ENCODE results near the gene CDK11A.
A peak's percentile ranks its signal among the peaks of the same experiment; 100 is the strongest.
"Not testable (repeated sequence)": the region's sequence is repeated elsewhere in the genome, so short reads cannot be mapped to it uniquely, and the experiment has no call there.

The CDK11A gene

DNA sequence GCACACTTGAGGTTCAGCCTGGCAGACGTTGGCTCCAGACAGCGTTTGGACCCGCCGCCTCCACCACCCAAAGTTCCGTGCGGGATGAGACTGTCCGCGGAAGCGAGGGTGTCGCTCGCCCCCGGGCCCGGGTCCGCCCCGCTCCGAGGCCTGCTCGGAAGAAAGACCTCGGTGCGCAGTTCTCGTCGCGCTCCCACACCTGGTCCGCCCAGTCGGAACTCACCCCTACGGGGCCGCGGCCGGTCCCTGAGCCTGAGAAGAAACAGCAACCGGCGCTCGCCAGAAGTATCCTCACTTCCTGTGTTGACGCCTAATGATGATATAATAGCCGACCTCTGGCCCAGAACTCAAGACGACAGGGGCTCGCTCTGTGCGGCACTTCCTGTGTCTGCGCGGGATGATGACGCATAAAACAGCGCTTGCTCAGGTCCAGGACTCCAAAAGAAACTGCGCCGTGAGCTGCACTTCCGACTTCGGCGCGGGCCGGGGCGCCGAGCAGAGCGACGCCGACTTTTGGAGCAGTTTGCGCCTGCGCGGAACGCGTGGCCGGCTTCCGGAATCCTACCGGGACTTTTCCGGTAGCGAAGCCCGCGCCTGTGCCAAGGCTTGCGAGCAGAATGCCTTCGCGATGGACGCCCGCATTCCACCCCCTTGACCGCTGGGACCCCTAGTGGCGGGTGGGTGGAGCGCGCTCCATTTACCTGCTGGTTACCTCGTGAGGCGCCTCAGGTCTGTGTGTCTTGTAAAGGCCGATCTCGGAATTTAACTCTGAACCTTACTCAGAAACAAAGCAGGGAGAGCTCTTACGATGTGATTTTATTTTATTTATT, at the start of gene CDK11A:
Gene CDK11A, minus strand, starts transcription at position 323 of the 830 bp plus-strand sequence. CDS start 1,539 bp downstream, outside the sequence.
- H3K4me1 ChIP-seq (ENCODE audit: control insufficient read depth, insufficient read depth, low read length), result not testable (repeated sequence)
- H3K9ac ChIP-seq (ENCODE audit: low read length), result peak within 1 kb of the TSS; percentile 88

DNA sequence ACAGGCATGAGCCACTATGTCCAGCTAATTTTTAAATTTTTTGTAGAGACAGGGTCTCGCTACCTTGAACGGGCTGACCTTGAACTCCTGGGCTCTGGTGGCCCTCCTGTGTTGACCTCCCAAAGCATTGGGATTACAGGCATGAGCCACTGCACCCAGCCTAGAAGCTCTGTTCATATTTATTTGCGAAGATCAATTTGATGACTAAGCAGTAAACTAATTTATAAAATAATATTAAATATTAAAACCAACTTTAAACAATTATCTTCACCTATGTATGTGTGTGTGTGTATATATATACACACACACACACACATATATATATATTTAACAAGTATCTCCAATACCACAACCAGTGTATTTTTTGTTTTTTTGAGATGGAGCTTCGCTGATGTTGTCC, 49.7 kb upstream of the CDK11A start:
- H3K9ac ChIP-seq (ENCODE audit: low read length), result no peak overlapping the region
- H3K36me3 ChIP-seq (ENCODE audit: control insufficient read depth, insufficient read depth, low read length), result peaks cover 4% of the 10 kb centered on the region
- H3K27ac ChIP-seq (ENCODE audit: low read depth, low read length), result no peak overlapping the region
- no peaks in the 10 kb centered on the region for H3K27me3 ChIP-seq (ENCODE audit: control insufficient read depth, insufficient read depth, low read length)
- H3K4me1 ChIP-seq (ENCODE audit: control insufficient read depth, insufficient read depth, low read length), result peaks cover 5% of the 10 kb centered on the region
- no peak overlapping the region for H3K4me3 ChIP-seq (ENCODE audit: low read length)

More for the DNA sequence above, at the start of gene CDK11A:
- Histone ChIP-seq H3K27ac (ENCODE audit: low read depth, low read length) (peak within 1 kb of the TSS; percentile 90), H3K4me3 (ENCODE audit: low read length) (peak within 1 kb of the TSS; percentile 70)
- not testable (repeated sequence) for H3K27me3 ChIP-seq (ENCODE audit: control insufficient read depth, insufficient read depth, low read length); H3K36me3 ChIP-seq (ENCODE audit: control insufficient read depth, insufficient read depth, low read length)

DNA sequence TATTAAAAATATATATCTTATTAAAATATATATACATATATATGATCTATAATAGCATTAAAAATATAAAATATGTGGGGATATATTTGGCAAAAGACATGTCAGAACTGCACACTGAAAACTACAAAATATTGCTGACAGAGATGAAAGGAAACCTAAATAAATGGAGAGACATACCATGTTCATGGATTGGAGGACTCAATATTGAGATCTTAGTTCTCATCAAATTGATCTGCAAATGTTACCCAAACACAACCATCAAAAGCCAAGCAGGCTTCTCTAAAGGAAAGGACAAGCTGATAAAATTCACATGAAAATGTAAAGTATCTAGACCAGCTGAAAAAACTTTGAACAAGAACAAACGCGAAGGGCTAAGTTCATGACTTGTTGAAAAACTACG, 46.9 kb upstream of the CDK11A start:
- H3K4me1 ChIP-seq (ENCODE audit: control insufficient read depth, insufficient read depth, low read length), result no peaks in the 10 kb centered on the region
- no peak overlapping the region for H3K4me3 ChIP-seq (ENCODE audit: low read length)
- no peak overlapping the region for H3K9ac ChIP-seq (ENCODE audit: low read length)
- no peak overlapping the region for H3K27ac ChIP-seq (ENCODE audit: low read depth, low read length)
- H3K36me3 ChIP-seq (ENCODE audit: control insufficient read depth, insufficient read depth, low read length), result peaks cover 4% of the 10 kb centered on the region
- no peaks in the 10 kb centered on the region for H3K27me3 ChIP-seq (ENCODE audit: control insufficient read depth, insufficient read depth, low read length)

DNA sequence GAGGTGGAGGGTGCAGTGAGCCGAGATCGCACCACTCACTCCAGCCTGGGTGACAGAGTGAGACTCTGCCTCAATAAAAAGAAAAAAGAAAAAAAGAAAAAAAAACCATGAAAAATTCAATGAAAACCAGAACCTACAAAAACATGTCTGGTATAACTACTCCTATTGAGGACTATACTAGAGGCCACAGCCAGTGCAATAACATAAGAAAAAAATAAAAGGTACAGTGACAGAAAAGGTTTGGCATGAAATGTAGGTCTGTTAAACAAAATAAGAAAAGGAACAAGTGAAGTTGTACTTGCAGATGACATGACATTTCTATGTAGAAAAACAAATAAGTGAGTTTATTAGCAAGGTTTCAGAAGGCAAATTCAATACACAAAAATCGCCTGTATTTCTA, 45.9 kb upstream of the CDK11A start:
- H3K36me3 ChIP-seq (ENCODE audit: control insufficient read depth, insufficient read depth, low read length), result peaks cover 4% of the 10 kb centered on the region
- no peak overlapping the region for H3K9ac ChIP-seq (ENCODE audit: low read length)
- no peak overlapping the region for H3K4me3 ChIP-seq (ENCODE audit: low read length)
- no peaks in the 10 kb centered on the region for H3K4me1 ChIP-seq (ENCODE audit: control insufficient read depth, insufficient read depth, low read length)
- no peak overlapping the region for H3K27ac ChIP-seq (ENCODE audit: low read depth, low read length)
- H3K27me3 ChIP-seq (ENCODE audit: control insufficient read depth, insufficient read depth, low read length), result no peaks in the 10 kb centered on the region

DNA sequence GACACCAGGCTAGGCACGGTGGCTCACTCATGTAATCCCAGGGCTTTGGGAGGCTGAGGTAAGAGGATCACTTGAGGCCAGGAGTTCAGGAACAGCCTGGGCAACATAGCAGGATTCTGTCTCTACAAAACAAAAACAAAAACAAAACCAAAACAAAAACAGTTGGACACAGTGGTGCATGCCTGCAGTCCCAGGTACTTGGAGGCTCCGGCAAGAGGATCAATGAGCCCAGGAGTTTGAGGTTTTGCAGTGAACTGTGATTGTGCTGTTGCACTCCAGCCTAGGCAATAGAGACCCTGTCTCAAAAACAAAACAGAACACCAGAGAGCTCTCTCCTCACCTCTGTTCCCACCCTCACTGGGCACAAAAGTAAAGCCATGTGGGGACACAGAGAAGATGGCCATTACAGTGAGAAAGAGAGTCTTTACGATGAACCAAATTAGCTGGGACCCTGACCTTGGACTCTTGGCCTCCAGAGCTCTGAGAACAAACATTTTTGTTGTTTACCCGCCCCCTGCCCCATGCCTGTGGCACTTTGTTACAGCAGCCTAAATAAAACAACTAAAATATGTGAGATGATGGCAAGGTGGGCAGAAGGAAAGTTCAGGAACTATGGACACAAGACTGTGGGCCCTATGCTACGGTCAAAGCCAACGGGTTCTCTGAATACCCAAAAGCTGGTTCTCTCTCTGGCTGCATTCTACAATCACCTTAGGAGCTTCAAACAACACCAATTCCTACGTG, 44.3 kb upstream of the CDK11A start:
- Histone ChIP-seq H3K36me3 (ENCODE audit: control insufficient read depth, insufficient read depth, low read length) (peaks cover 13% of the 10 kb centered on the region), H3K9ac (ENCODE audit: low read length) (no peak overlapping the region), H3K4me3 (ENCODE audit: low read length) (no peak overlapping the region), H3K27me3 (ENCODE audit: control insufficient read depth, insufficient read depth, low read length) (no peaks in the 10 kb centered on the region), H3K27ac (ENCODE audit: low read depth, low read length) (no peak overlapping the region), H3K4me1 (ENCODE audit: control insufficient read depth, insufficient read depth, low read length) (no peaks in the 10 kb centered on the region)

DNA sequence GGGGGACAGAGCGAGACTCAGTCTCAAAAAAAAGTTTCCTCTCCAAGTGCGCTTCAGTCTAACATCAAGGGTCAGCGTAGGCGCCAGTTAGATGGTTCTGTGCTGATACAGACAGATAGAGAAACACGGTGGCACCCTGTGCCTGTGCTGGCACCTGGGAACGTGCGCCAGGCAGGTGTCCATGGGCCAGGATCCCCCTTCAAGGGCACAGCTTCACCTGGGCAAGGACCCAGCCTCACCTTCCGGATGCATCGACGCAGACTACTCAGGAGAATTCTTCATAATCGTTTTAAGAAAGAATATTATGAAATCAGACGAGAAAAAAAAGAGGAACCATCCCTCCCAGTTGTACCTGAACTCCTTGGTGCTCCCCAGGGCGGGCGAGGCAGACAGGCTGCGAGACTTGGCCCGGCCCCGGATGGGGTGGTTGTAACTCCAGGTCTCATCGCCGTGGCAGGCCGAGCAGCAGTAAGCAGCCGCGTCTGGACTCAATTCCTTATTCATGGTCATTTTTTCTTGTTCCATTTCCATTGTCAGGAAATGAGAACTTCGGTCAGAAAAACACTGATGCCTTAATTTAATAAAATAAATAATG, 40.8 kb upstream of the CDK11A start:
- Histone ChIP-seq H3K9ac (ENCODE audit: low read length) (no peak overlapping the region), H3K4me3 (ENCODE audit: low read length) (no peak overlapping the region), H3K27me3 (ENCODE audit: control insufficient read depth, insufficient read depth, low read length) (no peaks in the 10 kb centered on the region), H3K36me3 (ENCODE audit: control insufficient read depth, insufficient read depth, low read length) (peaks cover 19% of the 10 kb centered on the region), H3K27ac (ENCODE audit: low read depth, low read length) (no peak overlapping the region), H3K4me1 (ENCODE audit: control insufficient read depth, insufficient read depth, low read length) (no peaks in the 10 kb centered on the region)

DNA sequence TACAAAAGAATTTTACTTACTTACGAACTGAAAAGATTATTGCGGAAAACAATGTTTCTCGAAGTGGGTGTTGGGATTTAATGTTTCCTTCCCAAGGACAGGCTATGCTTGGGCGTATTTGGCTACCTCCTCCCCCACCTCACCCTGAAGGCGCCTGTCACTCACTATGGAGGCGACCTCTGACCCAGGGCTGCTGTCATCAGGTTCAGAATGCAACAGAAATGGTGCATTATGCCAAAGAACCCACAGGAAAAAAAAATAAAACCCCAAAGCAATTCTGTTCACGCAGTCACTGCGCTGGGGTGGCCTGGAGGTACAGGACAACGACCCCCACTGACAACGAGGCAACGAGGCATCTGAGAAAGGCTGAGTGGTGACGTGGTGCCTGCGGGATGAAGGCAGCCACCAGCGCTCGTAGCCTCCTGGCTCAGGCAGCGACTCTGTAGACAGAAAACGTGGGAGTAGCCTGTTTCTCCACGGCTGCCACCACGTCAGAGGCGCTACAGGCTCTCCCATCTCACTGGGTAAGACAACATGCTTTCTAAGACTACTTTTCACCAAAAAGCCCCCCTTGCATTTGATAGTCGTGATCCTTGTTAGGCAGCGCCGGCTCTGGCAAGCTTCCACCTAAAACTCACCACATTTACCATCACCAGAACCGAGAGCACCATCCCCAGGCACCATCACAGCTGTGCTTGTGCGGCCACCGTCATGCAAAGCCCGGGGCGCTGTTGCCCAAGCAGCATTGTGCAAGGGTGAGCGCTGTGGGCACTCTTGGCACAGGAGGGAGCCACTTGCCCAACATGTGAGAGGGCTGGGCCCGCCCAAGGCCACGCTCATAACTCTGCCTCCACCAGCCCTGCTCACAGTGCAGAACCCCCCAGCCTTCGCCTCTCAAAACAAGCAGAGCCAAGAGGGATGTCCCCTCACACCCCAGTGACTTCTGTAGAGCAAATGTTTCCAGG, 39.8 kb upstream of the CDK11A start:
- Histone ChIP-seq H3K4me1 (ENCODE audit: control insufficient read depth, insufficient read depth, low read length) (no peaks in the 10 kb centered on the region), H3K27me3 (ENCODE audit: control insufficient read depth, insufficient read depth, low read length) (no peaks in the 10 kb centered on the region), H3K36me3 (ENCODE audit: control insufficient read depth, insufficient read depth, low read length) (peaks cover 21% of the 10 kb centered on the region), H3K9ac (ENCODE audit: low read length) (no peak overlapping the region), H3K27ac (ENCODE audit: low read depth, low read length) (no peak overlapping the region), H3K4me3 (ENCODE audit: low read length) (no peak overlapping the region)

DNA sequence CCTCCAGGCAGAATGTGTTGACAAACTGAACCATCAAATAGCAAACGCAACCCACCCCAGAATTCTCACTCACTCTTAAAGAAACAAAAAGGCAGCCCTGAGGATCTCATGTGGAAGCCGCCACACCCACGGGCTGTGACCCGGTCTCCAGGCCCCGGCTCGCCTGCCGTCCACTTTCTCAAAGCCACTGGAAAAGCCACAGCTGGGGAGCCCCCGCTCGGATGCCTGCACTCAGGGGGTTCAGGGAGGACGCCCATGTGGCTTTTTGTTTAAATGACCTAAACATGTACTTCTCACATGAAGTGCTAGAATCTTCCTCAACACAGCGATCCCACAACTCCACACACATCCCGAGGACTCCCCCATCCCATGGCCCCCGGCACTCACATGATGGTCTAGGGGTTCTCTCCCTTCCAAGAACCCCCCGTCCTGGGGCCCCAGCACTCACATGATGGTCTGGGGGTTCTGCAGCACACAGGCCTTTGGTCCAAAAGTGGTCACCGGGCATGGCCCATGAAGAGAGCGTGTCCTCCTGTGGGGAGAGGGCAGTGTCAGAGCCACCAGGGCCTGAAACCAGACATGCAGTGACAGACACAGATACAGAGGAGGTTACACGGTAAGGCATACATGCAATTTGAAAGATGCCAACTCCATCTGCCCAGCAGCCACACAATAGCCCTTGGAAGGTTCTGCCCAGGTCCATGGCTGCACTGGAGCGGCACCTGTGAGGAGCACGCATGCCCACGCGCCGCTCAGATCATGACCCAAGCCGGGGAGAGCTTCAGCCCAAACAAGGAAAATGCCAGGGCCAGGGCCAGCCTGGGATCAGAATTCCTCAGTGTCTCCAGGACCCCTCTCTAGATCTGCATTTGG, 37.6 kb upstream of the CDK11A start:
- Histone ChIP-seq H3K36me3 (ENCODE audit: control insufficient read depth, insufficient read depth, low read length) (peaks cover 23% of the 10 kb centered on the region), H3K4me3 (ENCODE audit: low read length) (no peak overlapping the region), H3K4me1 (ENCODE audit: control insufficient read depth, insufficient read depth, low read length) (no peaks in the 10 kb centered on the region), H3K27me3 (ENCODE audit: control insufficient read depth, insufficient read depth, low read length) (no peaks in the 10 kb centered on the region), H3K9ac (ENCODE audit: low read length) (no peak overlapping the region), H3K27ac (ENCODE audit: low read depth, low read length) (no peak overlapping the region)

DNA sequence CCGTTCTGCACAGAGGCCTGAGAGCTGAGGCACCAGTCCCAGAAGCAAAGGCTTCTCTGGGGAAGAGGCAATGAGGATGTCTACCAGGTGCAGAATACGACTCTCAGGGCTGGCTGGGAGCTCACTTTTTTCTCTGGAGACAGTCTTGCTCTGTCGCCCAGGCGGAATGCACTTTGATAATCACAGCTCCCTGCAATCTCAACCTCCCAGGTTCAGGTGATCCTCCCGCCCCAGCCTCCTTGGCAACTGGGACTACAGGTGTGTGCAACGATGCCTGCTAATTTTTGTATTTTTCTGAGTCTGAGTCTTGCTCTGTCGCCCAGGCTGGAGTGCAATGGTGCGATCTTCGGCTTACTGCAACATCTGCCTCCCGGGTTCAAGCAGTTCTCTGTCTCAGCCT, 36.6 kb upstream of the CDK11A start:
- Histone ChIP-seq H3K4me1 (ENCODE audit: control insufficient read depth, insufficient read depth, low read length) (no peaks in the 10 kb centered on the region), H3K4me3 (ENCODE audit: low read length) (no peak overlapping the region), H3K36me3 (ENCODE audit: control insufficient read depth, insufficient read depth, low read length) (peaks cover 32% of the 10 kb centered on the region), H3K27ac (ENCODE audit: low read depth, low read length) (no peak overlapping the region), H3K27me3 (ENCODE audit: control insufficient read depth, insufficient read depth, low read length) (no peaks in the 10 kb centered on the region), H3K9ac (ENCODE audit: low read length) (no peak overlapping the region)

DNA sequence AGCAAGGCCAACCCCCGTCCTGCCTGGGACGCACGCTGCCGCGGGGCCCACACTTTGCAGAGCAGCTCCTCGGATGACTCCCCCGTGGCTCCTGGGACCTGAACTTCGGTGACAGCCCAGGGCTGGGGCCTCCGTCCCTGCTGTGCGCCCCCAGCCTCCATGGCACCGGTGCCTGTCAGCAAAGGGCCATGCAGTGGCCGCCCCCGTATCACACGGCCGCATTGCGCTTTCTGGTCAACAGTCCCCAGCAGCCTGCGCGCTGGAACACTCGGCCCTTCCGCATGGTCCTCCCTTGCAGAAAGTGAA, 36.1 kb upstream of the CDK11A start:
- H3K36me3 ChIP-seq (ENCODE audit: control insufficient read depth, insufficient read depth, low read length), result peaks cover 33% of the 10 kb centered on the region
- no peaks in the 10 kb centered on the region for H3K27me3 ChIP-seq (ENCODE audit: control insufficient read depth, insufficient read depth, low read length)
- H3K4me1 ChIP-seq (ENCODE audit: control insufficient read depth, insufficient read depth, low read length), result no peaks in the 10 kb centered on the region
- no peak overlapping the region for H3K4me3 ChIP-seq (ENCODE audit: low read length)
- H3K27ac ChIP-seq (ENCODE audit: low read depth, low read length), result no peak overlapping the region
- H3K9ac ChIP-seq (ENCODE audit: low read length), result no peak overlapping the region

Data from rectal smooth muscle tissue (tissue), 1 donor.